Measurements from ENCODE around the gene ZNF274. TPM values are rescaled to one million over a fixed set of nuclear protein-coding genes. Genes with fewer than 3 reads are reported as not detected.
A peak's percentile ranks its signal among the peaks of the same experiment; 100 is the strongest.

The ZNF274 gene
- total and polyA plus RNA-seq, 9 of the 15 experiments (the other 6 are each of a cell fraction or from before 2014, with no cell fraction given) = 5.2 to 37.0 (median 28.1) TPM

DNA sequence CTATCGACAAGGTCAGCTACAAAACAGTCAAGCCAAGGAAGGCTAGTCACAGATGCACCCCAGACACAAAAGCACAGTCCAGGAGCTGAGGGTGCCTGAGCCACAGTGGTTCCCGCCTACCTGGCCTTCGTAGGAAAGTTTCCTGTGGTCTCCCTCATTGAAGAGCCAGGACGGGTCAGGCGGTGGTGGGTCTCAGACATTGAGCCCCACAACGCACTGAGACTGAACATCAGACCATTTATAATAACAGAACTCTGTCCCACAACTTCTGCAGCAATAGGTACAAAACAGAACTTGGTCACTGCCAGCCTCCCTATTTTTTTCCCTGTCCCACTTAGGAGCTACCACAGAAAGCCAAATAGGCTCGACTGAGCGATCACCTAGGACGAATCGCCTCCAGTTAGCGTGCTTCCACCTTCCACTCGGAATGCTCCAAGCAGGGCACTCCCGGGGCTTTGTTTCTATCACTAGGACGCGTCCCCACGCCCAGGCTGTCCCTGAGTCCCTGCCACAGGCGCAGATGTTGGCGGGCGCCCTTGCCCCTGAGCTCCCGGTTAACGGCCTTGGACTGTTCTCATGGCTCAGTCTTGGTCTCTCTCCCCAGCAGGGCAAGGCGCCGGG is 45.2 kb downstream of the ZNF274 start:
- ChIA-PET CTCF (ENCODE audit: low intra/inter-chr PET ratio) (no interaction called here), POLR2A (interaction anchor here (0.5 to 1.9 kb wide), 11 partner anchors 9 to 1531 kb away, joined by 3 to 10 read pairs (median 4); partner anchors contain the start of gene ZNF497)
- under 1% methylated on average over 22 of the region's 23 CpGs for WGBS (ENCODE audit: insufficient coverage, low coverage, missing lambda C conversion rate)
- no peaks in the 10 kb centered on the region; a peak in 1 of 5 replicates for H3K27me3 ChIP-seq (ENCODE audit: control insufficient read depth in 2 of 2, insufficient read depth in 2 of 2, low read length in 2 of 2)
- in situ Hi-C loops (cut with MboI) (no loop called here), intact Hi-C loops (cut with micrococcal nuclease) (loop anchor here (5.0 to 10.0 kb wide), 2 partner anchors 99 to 177 kb away; partner anchors contain the start of genes ZNF584 and ZSCAN22)
- no peaks in the 10 kb centered on the region for H3K9me1 ChIP-seq (ENCODE audit: control insufficient read depth, insufficient read depth, low read length)
- peak in 2 of 4 experiments; percentile 34 to 40 for DNase-seq (ENCODE audit: extremely low read depth in 1 of 4, low spot score in 3 of 4)
- peaks cover 28% of the 10 kb centered on the region for H3K79me2 ChIP-seq (ENCODE audit: control insufficient read depth, insufficient read depth, low read length)
- peak overlapping the region; percentile 81 for H3K4me2 ChIP-seq (ENCODE audit: insufficient read depth, low read length)
- H3K4me1 ChIP-seq (replicated peaks in 1 of 2; ENCODE audit: control insufficient read depth in 2 of 2, insufficient read depth in 2 of 2, low read length in 2 of 2) = peaks cover 8 to 14% of the 10 kb centered on the region in 2 experiments; a peak in 4 of 5 replicates
- peak overlapping the region; percentile 83 to 92 for H3K9ac ChIP-seq (ENCODE audit: insufficient read depth in 1 of 2, low read depth in 2 of 2, low read length in 2 of 2)
- peak overlapping the region; percentile 91 for H3K27ac ChIP-seq (ENCODE audit: extremely low read depth, low read depth, low read length)
- peak; percentile 65 for ATAC-seq
- peaks cover 12% of the 10 kb centered on the region for H3K9me3 ChIP-seq (replicated peaks; ENCODE audit: control insufficient read depth, insufficient read depth, low read depth, low read length)
- BruUV-seq (replicated peaks) = TSS peak; percentile 96
- H4K20me1 ChIP-seq (replicated peaks; ENCODE audit: control insufficient read depth, insufficient read depth, low read length) = no peaks in the 10 kb centered on the region
- peaks cover 34% of the 10 kb centered on the region for H3K36me3 ChIP-seq (ENCODE audit: control insufficient read depth, insufficient read depth, low read length)
- H3K4me3 ChIP-seq = peak overlapping the region; percentile 56
- peak overlapping the region; percentile 80 for H2AFZ ChIP-seq (ENCODE audit: low read depth, low read length)
- TF ChIP-seq BRD4 (IDR thresholded peaks at IDR 0.05) (0 out of 2 replicates have a peak, but pooled peaks have one; percentile 37), ZNF785 (CRISPR knock-in tag; IDR thresholded peaks at IDR 0.05) (no peak), SAP30 (IDR thresholded peaks at IDR 0.05; ENCODE audit: borderline replicate concordance, insufficient read depth, low read depth, low read length, poor library complexity, severe bottlenecking) (peak; percentile 27)
- peak; percentile 32 for FAIRE-seq
